Neural crest cell (in vitro differentiated cells): Measurements from ENCODE around the gene DPH2. TPM values are rescaled to one million over a fixed set of nuclear protein-coding genes. Genes with fewer than 3 reads are reported as not detected.

ENCODE experiments used
- DNase-seq: peaks from one replicate; pipeline ENCODE4 v3.0.0; 2021; ENCODE audit warnings: low read depth, mixed read lengths, low spot score
- H3K27ac Mint-ChIP-seq: one replicate; pipeline ENCODE4 v1.8.0; 2021; ENCODE audit warnings: mild to moderate bottlenecking, mixed read lengths; ENCODE audit not compliant: unreplicated experiment
- H3K27me3 Mint-ChIP-seq: 2 replicates; pipeline ENCODE4 v1.8.0; 2021; ENCODE audit warnings: low read depth, mild to moderate bottlenecking, mixed read lengths
- H3K36me3 Mint-ChIP-seq: 2 replicates; pipeline ENCODE4 v1.8.0; 2021; ENCODE audit warnings: low read depth, mild to moderate bottlenecking, mixed read lengths
- H3K4me1 Mint-ChIP-seq: 2 replicates; pipeline ENCODE4 v1.8.0; 2021; ENCODE audit warnings: mixed read lengths
- H3K4me3 Mint-ChIP-seq: one replicate; pipeline ENCODE4 v1.8.0; 2021; ENCODE audit warnings: mild to moderate bottlenecking, mixed read lengths
- H3K9me3 Mint-ChIP-seq: 2 replicates; pipeline ENCODE4 v1.8.0; 2021; ENCODE audit warnings: mixed read lengths
- CTCF ChIP-seq: fragments of 200-600 bp; sonication (generic); conservative IDR thresholded peaks from 2 replicates; pipeline ENCODE4 v1.5.0; 2021; ENCODE audit warnings: antibody characterized with exemption, mild to moderate bottlenecking
- total RNA-seq: library from RNA; stranded (reverse); gene quantifications from 2 replicates; pipeline ENCODE4 v1.2.1, GENCODE V29; 2021

DPH2 gene
- total RNA-seq, 1 donor from 2014 or later = 34.4 TPM

- H3K27me3 Mint-ChIP-seq = peaks cover 4% of the 10 kb centered on the region
- TF ChIP-seq CTCF = no peak
- no peaks in the 10 kb centered on the region for H3K36me3 Mint-ChIP-seq
These were observed 21.8 kb downstream of the DPH2 start, which contains the start of gene CCDC24 for GRCh38 chr1:43991476-43992231. TSS of gene CCDC24 (plus strand) at chr1:43991599. CDS start at chr1:43991879, 280 bp downstream.

GRCh38 chr1:43992232-43992995 is 22.6 kb downstream of the DPH2 start:
- no peaks in the 10 kb centered on the region for H3K36me3 Mint-ChIP-seq
- no peaks in the 10 kb centered on the region for H3K9me3 Mint-ChIP-seq
- TF ChIP-seq CTCF = no peak
- DNase-seq = no peak
- peaks cover 23% of the 10 kb centered on the region for H3K4me1 Mint-ChIP-seq
- peak overlapping the region; percentile 83 for H3K27ac Mint-ChIP-seq
- peak overlapping the region; percentile 89 for H3K4me3 Mint-ChIP-seq
- H3K27me3 Mint-ChIP-seq = peaks cover 4% of the 10 kb centered on the region

More at GRCh38 chr1:43991476-43992231, 21.8 kb downstream of the DPH2 start, which contains the start of gene CCDC24:
- peak; percentile 56 for DNase-seq
- Mint-ChIP-seq H3K4me1 (peaks cover 23% of the 10 kb centered on the region), H3K9me3 (no peaks in the 10 kb centered on the region), H3K4me3 (peak within 1 kb of the TSS; percentile 90), H3K27ac (peak within 1 kb of the TSS; percentile 83)

- Mint-ChIP-seq H3K27me3 (peaks cover 4% of the 10 kb centered on the region), H3K36me3 (no peaks in the 10 kb centered on the region), H3K4me1 (peaks cover 23% of the 10 kb centered on the region), H3K4me3 (peak overlapping the region; percentile 64), H3K27ac (no peak overlapping the region), H3K9me3 (no peaks in the 10 kb centered on the region)
- TF ChIP-seq CTCF = no peak
- no peak for DNase-seq
These were observed 23.6 kb downstream of the DPH2 start for GRCh38 chr1:43993206-43993914.

GRCh38 chr1:43994071-43994470 is 24.3 kb downstream of the DPH2 start:
- no peak for DNase-seq
- Mint-ChIP-seq H3K27ac (no peak overlapping the region), H3K27me3 (peaks cover 4% of the 10 kb centered on the region), H3K4me3 (peak overlapping the region; percentile 32), H3K36me3 (no peaks in the 10 kb centered on the region), H3K9me3 (no peaks in the 10 kb centered on the region), H3K4me1 (peaks cover 23% of the 10 kb centered on the region)
- TF ChIP-seq CTCF = no peak
